Measurements from ENCODE around the gene IL17B. TPM values are rescaled to one million over a fixed set of nuclear protein-coding genes. Genes with fewer than 3 reads are reported as not detected.

Gene IL17B
- total and polyA plus RNA-seq, 2 of the 8 experiments (the other 6 are each of a cell fraction or from before 2014, with no cell fraction given), result 0.18 TPM; not detected in 1

DNA sequence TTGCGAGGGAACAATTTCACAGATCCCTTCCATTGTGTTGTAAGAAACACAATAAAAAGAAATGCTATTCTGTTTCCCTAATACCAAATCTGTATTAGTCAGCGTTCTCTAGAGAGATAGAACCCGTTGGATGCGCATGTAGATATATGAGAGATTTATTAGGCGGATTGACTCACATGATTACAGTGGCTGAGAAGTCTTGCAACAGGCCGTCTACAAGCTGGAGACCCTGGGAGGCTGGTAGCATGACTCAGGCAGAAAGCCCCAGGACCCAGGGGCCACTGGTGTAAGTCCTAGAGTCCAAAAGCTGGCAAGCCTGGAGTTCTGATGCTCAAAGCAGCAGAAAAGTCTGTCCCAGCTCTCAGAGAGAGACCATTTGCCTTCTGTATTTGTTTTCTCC, 18.4 kb upstream of the IL17B start:
- ChIA-PET POLR2A (ENCODE audit: partially characterized antibody) (no interaction called here), CTCF (ENCODE audit: partially characterized antibody) (interaction anchor here (0.6 to 1.9 kb wide), 4 partner anchors 23 to 41 kb away, joined by 3 to 5 read pairs (median 4); no protein-coding TSS in a partner anchor)
- H2AK5ac ChIP-seq (ENCODE audit: low read depth, low read length), result no peak overlapping the region
- H3K23me2 ChIP-seq (ENCODE audit: low read depth, low read length), result no peaks in the 10 kb centered on the region; the same call in 1 of the 2 replicates
- H3K9me3 ChIP-seq (ENCODE audit: insufficient read depth in 2 of 2, low read depth in 1 of 2, low read length in 1 of 2), result no peaks in the 10 kb centered on the region
- H3K23ac ChIP-seq (ENCODE audit: insufficient read length), result no peak overlapping the region
- no peak overlapping the region for H2AFZ ChIP-seq (ENCODE audit: low read length)
- H3K4ac ChIP-seq (replicated peaks; ENCODE audit: insufficient read length, low read depth, low read length), result no peak overlapping the region
- H2BK5ac ChIP-seq (ENCODE audit: low read depth, low read length), result no peak overlapping the region
- no peak for FAIRE-seq
- H4K91ac ChIP-seq (replicated peaks; ENCODE audit: insufficient read length, low read length), result no peak overlapping the region
- no peak overlapping the region for H3K9ac ChIP-seq (replicated peaks in 1 of 4; ENCODE audit: extremely low read depth in 1 of 4, low read depth in 3 of 4, low read length in 3 of 4)
- no peaks in the 10 kb centered on the region for H3K79me2 ChIP-seq (ENCODE audit: control insufficient read depth in 1 of 2, insufficient read depth in 2 of 2, low read length in 2 of 2)
- no peak overlapping the region for H3K56ac ChIP-seq (replicated peaks; ENCODE audit: insufficient read length, low read depth, low read length)
- DNase-seq (ENCODE audit: low read depth in 1 of 2, low spot score in 2 of 2), result no peak
- H2BK20ac ChIP-seq (ENCODE audit: low read length), result no peak overlapping the region
- no peak overlapping the region for H3K18ac ChIP-seq (ENCODE audit: extremely low read depth, low read length)
- no peak overlapping the region for H2BK15ac ChIP-seq (ENCODE audit: low read length)
- no peaks in the 10 kb centered on the region for H4K20me1 ChIP-seq (replicated peaks in 1 of 2; ENCODE audit: control insufficient read depth in 1 of 2, insufficient read depth in 2 of 2, low read length in 2 of 2)
- no peak overlapping the region for H3K14ac ChIP-seq (ENCODE audit: insufficient read length)
- no peak overlapping the region for H3K4me2 ChIP-seq (ENCODE audit: insufficient read depth in 1 of 2, low read depth in 2 of 2, low read length in 2 of 2)
- H3K36me3 ChIP-seq (ENCODE audit: control insufficient read depth in 2 of 4, insufficient read depth in 4 of 4, low read length in 3 of 4), result no peaks in the 10 kb centered on the region
- 87% methylated on average over 6 of the region's 6 CpGs; no CpG with 5 or more reads in 1 of the 2 experiments for WGBS, 2 experiments (ENCODE audit: extremely low coverage in 1 of 2, insufficient coverage in 1 of 2, insufficient read length in 1 of 2, insufficient replicate concordance in 2 of 2, low coverage in 1 of 2, low lambda C conversion rate in 2 of 2, missing lambda C conversion rate in 1 of 2)
- no peak overlapping the region for H4K8ac ChIP-seq (ENCODE audit: extremely low read depth, insufficient read depth, low read length)
- no peaks in the 10 kb centered on the region for H3K4me1 ChIP-seq (replicated peaks in 1 of 4; ENCODE audit: control insufficient read depth in 3 of 4, insufficient read depth in 4 of 4, low read length in 3 of 4)
- no peaks in the 10 kb centered on the region for H3K79me1 ChIP-seq (ENCODE audit: low read depth, low read length)
- TF ChIP-seq, protein P1, sequence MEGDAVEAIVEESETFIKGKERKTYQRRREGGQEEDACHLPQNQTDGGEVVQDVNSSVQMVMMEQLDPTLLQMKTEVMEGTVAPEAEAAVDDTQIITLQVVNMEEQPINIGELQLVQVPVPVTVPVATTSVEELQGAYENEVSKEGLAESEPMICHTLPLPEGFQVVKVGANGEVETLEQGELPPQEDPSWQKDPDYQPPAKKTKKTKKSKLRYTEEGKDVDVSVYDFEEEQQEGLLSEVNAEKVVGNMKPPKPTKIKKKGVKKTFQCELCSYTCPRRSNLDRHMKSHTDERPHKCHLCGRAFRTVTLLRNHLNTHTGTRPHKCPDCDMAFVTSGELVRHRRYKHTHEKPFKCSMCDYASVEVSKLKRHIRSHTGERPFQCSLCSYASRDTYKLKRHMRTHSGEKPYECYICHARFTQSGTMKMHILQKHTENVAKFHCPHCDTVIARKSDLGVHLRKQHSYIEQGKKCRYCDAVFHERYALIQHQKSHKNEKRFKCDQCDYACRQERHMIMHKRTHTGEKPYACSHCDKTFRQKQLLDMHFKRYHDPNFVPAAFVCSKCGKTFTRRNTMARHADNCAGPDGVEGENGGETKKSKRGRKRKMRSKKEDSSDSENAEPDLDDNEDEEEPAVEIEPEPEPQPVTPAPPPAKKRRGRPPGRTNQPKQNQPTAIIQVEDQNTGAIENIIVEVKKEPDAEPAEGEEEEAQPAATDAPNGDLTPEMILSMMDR (IDR thresholded peaks at IDR 0.05; ENCODE audit: control extremely low read depth in 1 of 3, insufficient read depth in 1 of 3, low read depth in 1 of 3, low read length in 3 of 3), result no peak
- TF ChIP-seq CBX8 (IDR thresholded peaks at IDR 0.05; ENCODE audit: borderline replicate concordance, low read depth, low read length) (no peak), RFX5 (IDR thresholded peaks at IDR 0.05; ENCODE audit: borderline replicate concordance, low read depth, low read length) (no peak), MAFK (IDR thresholded peaks at IDR 0.05; ENCODE audit: low read depth, low read length) (no peak), NANOG (IDR thresholded peaks at IDR 0.05; ENCODE audit: insufficient read depth, low read depth, low read length, poor library complexity, severe bottlenecking) (no peak)
- no peak overlapping the region for H2BK120ac ChIP-seq (replicated peaks; ENCODE audit: low read depth, low read length)
- no peak overlapping the region for H2BK12ac ChIP-seq (ENCODE audit: low read depth, low read length)
- H3K27ac ChIP-seq (ENCODE audit: low read depth, low read length), result no peak overlapping the region
- H3K4me3 ChIP-seq (ENCODE audit: extremely low read depth in 1 of 4, insufficient read depth in 2 of 4, low read depth in 3 of 4, low read length in 4 of 4), result no peak overlapping the region
- no peaks in the 10 kb centered on the region; a peak in 1 of 7 replicates for H3K27me3 ChIP-seq (replicated peaks in 1 of 4; ENCODE audit: control insufficient read depth in 3 of 4, extremely low read depth in 1 of 4, insufficient read depth in 3 of 4, low read length in 3 of 4)
- H4K5ac ChIP-seq (ENCODE audit: insufficient read length, low read depth, low read length), result no peak overlapping the region

Data from H1 (cell line).